NCI-H128 (cell line): ENCODE results near the gene FBXL20.
"Not testable (repeated sequence)": the region's sequence is repeated elsewhere in the genome, so short reads cannot be mapped to it uniquely, and the experiment has no call there.

Experiments used
- DNase-seq: peaks from one replicate; lab custom pipeline; 2025; ENCODE audit not compliant: unreplicated experiment; lab: John Stamatoyannopoulos, UW

FBXL20 gene

DNA sequence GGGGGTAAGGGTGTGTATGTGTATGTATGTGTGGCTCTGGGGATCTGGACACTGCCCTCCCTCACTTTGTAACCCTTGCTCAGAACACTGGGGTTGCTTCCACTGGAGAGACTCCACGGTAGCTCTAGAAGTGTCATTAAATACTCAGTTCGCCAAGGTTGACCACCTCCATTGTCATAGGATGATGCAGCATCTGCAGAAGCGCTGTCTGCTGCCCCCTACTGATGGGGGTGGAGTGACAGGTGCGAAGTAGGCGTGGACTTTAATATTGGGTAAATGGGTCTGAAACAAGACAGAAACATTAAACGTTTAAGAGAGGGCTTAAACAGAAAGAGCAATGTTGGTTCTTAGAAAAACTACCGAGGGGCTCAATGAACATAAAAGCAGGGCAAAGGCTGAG is 140.1 kb downstream of the FBXL20 start:
- no peak for DNase-seq

DNA sequence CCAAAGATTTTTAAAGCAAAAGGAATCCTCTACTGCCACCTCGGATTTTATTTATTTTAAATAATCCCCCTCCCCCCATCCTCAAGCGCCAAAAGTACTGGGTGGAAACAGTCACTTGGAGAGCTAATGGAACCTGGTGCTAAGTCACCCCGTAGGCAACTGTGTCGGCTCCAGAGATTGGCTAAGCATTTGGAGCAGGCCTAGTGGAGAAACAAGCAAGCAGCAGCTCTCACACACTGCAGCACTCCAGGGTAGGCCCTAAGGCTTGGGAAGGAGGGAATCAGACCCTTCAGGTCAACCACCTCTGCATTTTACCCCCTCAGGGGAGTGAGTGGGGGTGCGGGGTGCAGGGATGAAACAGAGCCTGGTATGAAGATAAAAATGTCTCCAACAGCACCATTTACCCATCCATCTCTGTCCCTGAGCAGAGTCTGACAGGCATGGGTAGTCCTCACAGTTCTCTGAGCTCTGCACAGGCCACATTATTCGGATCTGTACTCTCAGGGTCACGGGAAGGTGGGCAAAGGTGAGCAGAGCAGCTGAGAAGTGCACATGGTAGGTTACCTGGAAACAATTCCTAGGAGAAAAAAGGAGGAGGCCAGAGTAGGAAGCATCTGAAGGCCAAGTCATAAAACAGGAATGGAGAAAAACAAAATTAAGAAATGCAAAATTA is 148.5 kb downstream of the FBXL20 start:
- no peak for DNase-seq

DNA sequence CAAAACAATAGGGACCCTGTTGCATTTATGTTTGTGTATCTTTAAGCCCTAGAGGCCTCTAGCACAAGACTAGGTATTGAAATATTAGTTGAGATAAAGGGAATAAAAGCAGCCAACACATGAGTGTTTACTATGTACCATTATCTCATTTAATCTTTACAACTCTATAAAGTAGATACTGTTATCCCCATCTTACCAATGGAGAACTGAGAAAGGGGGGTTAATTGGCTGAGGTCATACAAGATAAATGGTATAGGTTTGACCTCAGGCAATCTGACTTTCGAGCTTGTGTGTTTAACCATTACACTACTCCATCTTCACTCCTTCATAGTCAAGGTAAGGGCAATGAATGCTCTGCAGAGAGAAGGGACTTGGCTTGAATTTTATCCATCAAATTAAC is 149.4 kb downstream of the FBXL20 start:
- DNase-seq = no peak

DNA sequence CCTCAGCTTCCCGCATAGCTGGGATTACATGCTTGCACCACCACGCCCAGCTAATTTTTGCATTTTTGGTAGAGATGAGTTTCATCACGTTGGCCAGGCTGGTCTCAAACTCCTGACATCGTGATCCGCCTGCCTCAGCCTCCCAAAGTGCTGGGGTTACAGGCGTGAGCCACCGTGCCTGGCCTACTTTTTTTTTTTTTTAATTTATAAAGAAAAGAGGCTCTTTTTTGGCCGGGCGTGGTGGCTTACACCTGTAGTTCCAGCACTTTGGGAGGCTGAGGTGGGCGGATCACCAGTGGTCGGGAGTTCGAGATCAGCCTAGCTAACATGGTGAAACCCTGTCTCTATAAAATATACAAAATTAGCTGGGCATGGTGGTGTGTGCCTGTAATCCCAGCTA is 151.3 kb downstream of the FBXL20 start:
- not testable (repeated sequence) for DNase-seq

DNA sequence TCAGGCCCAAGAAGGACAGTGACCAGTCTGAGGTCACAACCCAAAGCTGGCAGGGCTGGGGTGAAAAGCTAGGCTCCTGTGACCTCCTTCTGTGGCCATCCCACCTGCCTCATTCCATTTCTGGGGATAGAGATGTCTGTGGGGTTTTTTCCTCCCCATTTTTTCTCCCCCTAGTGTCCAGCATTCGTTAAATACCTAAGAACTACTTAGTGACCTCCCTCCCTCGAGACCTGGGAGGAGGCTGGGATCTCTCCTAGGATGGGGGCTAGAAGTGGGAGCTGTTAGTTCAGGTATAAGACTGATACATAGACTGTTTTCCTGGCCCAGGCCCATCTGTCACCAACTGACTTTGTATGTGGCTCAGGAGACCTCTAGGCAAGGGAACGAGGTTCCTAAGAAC is 155.2 kb downstream of the FBXL20 start:
- DNase-seq = no peak

DNA sequence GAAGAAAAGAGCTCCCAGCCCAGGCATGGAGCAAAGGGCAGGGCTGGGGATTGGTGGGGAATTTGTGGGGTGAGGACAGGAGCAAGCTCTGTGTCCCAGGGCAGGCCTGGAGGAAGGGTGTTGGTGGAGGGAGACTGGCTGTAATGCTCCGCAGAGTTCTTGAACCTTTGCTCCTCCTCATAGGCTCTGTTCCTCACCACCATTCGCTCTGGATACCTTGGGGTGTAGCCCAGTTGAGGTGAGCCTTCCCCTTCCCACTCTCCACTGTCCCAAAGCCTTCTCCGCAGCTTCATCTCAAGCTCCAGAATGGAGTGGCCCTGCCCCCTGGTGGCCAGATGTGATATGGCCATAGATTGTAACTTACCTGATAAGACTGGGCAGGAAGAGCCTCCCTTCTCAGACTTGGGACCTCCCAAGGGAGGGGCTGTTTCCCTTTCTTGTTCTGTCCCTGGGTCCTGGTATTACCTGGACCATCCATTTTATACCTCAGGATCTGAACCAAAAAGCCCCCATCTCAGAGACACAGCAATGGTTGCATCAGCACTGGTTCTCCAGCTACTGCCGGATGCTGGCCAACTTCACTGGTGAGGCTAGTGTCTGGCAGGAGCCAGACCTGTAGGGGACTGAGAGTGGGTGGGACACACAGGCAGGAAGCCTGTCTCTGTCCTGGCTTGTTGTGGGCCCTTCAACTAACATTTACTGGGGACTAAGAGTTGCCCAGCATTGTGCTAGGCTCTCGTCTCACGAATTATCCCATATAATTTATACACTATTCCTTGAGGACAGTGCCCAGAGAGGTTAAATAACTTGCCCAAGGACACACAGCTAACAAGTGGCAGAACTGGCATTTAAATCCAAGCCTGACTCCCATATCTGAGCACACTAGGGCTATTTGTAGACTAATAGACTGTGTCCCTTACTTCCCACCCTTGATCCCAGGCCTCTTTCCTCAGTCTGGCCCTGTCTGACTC is 156.5 kb downstream of the FBXL20 start:
- DNase-seq = peak; percentile 22

DNA sequence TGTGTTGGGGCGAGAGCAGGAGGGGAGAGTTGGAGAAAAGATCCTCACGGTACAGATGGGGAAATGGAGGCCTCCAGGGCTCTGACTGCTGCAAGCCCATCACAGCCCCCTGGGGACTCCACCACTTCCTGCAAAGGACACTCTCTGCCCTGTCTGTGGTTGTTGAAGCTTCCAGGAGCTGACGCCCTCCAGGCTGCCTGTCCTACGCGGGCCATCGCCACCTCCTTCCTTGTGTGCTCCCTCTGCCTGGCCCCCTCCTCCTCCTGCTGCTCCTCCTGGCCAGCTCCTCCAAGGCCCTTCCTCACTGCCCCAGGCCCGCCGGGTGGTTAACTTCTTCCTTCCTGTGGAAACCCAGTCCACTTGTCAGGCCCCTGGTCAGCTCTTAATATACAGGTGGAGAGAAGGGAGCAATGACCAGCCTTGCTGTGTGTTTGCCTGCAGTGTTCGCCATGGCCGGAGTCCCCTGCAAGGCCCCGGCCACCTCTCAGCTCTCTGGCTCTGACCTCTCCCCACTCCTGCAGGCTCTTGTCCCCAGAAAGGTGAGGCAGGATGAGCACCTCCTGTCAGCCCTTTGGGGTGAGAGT is 157.3 kb downstream of the FBXL20 start:
- DNase-seq = no peak

DNA sequence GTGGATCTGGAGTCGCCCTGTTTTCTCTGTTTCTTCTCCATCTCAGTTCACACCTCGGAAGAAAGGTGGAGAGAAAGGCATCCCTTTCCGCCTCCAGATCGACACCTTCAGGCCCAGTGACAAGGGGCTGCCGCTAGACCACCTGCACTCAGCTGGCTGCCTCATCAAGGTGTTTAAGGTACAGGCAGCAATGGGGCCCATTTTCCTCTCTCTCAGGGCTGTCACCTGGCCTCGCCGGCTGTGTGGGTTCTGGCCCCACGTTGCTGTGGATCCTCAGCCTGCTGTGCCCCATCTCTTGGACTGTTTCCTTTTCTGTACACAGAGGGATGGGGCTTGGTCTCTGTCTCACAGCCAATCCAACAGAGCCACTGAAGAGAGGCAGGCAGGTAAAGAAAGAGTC is 158.3 kb downstream of the FBXL20 start:
- no peak for DNase-seq

DNA sequence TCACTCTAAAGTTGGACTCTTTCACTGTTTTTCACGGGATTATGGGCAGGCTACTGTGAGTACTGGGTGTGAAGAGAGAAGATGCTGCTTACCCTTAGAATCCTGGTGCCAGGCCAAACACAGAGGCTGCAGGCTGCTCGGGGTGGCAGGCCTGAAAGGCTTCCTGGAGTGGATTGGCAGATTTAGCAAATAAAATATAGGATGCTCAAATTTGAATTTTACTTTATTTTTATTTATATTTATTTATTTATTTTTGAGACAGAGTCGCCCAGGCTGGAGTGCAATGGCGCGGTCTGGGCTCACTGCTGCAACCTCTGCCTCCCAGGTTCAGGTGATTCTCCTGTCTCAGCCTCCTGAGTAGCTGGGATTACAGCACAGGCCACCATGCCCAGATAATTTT is 160.8 kb downstream of the FBXL20 start:
- DNase-seq = no peak

DNA sequence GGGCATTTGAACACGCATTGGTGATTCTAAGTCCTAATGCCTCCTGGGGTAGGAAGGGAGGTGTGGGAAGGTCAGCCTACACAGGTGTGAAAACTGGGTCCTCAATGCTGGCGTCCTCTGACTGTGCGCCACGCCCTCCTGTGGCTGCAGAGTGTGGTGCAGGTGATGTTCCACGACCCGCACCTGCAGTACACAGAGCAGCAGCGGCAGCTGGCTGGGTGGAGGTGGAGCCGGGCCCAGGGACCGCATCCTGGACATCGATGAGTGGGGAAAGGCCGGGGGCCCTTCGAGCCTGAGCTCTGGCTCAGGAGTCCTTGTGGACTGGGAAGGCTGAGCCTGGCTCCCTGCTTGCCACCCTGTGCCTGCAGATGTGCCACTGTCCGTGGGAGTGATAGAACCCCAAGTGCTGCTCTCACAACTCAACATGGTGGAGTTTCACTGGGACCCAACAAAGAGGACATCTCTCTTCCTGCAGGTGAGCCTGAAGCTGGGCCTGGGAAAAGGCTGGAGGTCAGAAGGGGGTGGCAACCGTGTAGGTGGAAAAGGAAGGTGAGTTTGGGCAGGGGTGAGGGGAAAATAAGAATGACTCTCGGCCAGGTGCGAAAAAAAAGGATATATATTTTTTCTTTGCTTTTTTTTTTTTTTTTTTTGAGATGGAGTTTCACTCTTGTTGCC is 161.6 kb downstream of the FBXL20 start:
- DNase-seq = peak; percentile 18

DNA sequence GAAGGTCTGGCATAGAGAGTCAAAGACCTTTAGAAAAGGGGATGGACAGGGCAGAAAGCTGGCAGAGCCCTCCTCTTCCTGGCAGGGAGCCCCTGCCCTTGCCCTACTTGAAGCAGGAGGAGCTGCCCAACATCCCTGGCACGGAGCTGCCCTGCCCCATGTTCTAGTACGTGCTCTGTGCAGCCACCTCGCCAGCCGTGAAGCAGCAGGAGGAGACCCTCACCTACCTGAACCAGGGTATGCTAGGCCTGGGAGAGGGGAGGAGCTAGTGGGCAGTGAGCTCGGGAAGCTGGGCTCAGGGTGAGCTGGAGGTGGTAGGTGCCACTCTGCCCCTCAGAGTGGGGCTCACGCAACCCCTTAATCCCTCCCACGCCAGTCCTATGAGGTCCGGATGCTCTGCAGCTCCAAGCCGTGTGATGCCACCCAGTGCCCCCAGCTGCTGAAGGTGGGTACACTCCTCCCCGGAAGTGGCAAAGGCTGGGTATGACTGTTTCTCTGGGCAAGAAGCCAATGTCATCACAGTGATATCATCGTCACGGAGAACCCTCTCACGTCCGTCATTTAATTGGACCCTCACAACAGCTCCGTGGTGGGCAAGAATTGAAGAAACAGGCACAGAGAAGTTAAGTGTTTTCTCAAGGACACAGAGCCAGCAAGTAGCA is 163.0 kb downstream of the FBXL20 start:
- DNase-seq = no peak

DNA sequence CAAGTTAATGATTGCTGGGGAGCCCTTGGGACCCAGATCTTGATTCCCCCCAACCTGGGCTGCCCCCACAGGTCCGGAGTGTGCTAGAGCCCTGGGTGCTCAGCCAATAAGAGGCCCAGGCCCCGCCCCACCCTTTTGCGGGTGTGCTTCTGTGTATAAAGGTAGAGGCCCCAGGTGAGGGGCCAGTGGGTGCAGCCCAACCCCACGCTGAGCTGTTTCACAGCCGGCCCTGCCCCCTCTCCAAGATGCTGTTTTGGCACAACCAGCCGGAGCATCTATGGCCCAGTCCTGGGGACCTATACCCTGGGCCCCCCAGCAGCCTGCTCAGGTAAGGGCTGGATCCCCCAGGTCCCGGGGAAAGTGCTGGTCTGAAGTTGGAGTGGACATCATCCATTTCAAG is 163.8 kb downstream of the FBXL20 start:
- no peak for DNase-seq

DNA sequence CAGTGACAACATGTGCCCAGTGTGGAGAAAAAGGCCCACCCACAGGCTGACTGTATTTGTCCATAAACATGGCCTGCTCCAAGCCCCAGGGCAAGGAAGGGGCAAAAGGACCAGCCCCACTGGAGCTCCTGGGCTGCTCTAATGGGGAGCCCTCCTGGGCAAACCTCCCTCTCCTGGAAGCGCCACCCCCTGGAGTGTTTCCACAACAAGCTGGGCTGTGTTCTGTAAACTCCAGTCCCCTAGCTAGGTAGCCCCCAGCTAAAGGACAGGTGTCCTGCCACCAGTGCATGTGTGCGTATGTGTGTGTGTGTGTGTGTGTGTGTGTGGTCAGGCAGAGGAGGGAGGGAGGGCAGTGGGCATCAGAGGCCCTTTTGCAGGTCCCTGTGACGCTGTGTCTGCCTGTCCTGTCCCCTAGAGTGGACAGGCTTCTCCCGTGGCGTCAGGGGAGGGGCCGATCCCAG is 164.4 kb downstream of the FBXL20 start:
- DNase-seq = no peak

DNA sequence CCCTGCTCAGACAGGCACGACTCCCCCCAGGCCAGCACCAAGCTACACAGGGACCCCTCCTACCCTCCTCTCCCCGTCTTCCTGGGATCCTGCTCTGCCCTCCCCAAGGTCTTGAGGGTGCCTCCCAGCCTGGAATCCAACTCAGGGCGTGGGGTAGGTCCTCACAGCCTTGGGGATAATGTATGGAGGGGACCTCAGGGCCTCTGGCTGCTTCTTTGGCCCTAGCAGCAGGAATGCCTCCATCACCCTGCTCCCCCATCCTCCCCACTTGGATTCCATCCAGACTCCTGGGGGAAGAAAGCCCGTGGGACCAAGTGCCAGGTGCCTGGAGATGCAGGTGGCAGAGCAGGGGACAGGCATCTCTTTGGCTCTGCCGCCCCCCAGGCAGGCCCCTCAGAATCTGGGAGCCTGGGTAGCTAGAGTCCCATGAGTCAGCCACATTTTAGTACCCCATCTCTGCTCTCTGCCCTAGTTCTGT is 164.9 kb downstream of the FBXL20 start:
- no peak for DNase-seq

DNA sequence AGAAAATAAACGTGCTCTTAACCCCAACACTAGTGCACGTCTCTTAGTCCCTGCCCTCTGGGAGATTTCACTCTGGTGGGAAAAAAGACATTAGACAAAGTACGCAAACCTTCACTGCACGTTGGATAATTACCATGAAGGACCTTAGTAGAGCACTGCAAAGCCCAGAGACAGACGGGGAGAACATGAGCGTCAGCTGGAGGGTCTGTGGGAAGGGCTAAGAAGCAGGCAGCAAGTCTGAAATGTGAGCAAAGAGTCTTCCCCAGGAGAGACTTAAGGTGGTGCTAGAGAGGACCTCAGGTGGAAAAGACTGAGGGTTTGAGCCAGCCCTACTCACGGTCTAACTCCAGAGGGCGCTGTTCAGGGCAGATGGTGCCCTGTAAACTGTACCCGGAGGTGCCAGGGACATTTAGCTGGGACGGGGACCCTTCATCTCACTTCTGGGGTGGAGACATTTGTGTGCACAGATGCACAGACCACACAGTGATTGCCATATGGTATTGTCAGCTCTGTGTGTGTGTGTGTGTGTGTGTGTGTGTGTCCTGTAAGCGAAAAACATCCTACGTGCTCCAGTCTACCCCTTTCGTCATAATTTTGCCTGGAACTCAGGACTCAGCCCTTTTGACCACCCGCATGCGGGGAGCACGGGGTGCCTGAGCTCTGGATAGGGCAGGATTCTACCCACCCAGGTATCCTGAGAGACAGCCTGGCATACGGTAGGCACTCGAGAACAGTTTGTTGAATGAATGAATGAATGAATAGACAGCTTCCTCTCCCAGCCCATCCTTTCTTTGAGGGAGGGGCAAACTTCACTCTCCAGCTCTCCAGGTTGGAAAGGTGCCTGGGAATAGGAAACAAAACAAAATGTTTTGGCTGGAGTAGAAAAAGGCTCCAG is 165.6 kb downstream of the FBXL20 start:
- DNase-seq = no peak

DNA sequence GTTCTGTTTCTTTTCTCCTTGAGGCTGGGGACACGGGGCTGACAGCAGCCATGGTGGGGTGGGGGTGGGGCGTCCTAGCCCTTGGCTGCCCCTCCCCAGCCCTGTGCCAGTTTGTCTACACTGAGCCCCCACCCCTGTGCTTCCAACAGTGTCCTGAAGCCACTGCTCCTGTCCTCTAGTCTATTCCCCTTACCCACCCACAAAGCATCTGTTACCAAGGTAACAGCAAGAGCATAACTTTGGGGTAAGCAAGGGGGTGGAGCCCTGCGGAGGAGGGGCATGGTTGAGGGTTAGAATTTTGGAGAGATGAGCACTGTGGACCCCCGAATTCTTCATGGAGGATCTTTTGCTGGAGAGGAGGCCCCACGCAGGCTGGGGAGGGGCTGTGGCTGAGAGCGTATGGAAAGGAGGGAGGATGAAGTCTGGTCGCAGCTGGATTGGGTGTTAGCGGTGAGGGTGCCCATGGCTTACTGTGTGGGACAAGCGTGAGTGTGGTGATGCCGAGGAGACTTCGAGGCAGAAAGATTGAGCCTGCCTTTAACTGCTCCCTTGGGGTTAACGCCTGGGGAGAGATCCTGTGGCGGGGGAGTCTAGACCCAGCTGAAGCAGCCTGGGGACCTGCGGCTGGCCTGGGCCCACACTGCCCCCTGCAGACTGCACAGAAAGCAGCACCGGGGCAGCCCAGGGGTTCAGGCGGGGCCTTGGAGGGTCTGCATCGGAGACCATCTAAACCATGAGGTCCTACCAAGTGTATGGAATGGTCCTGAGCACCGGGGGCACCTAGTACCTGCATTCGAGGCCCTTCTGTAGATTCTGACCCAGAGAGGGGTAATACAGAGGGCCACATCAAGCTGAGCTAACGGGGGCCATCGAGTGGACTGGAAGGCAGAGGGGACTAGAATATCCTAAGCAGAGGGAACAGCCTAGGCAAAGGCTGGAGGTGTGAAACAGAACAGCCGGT is 169.6 kb downstream of the FBXL20 start:
- DNase-seq = no peak

DNA sequence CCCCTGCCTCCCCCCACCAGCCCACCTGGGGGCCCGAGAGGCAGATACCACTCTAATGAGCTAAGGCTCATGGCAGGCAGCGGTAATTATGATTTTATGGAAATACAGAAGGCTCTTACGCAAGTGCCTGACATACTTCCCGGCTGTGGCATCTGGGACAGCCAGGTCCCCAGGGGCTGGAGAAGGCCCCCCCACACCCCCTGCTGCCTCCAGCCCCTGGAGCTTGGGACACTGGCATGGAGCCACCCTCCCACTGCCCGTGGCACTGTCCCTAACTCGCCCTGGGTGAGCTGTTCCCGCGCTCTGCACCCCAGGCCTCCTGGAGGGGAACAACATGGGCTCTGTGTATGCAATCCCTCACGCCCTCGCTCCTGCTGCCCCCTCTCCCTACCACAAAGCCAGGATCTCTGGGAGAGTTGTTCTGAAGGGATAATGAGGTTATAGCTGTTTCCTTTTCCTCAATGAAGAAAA is 170.3 kb downstream of the FBXL20 start:
- DNase-seq = no peak

DNA sequence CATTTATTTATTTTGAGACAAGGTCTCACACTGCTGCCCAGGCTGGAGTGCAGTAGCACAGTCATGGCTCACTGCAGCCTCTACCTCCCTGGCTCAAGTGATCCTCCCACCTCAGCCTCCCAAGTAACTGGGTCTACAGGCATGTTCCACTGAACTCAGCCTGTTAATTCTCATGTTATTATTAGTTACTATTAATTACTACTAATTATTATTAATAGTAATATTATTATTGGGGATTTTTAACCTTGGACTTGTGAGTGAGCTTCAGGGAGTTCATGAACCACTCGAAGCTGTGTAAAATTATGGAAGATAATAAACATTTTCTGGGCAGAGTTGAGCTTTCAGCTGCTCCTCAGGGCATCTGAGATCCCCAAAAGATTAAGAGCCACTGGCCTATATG is 171.1 kb downstream of the FBXL20 start:
- no peak for DNase-seq
